ENCODE results near the gene VDAC1.

DNA sequence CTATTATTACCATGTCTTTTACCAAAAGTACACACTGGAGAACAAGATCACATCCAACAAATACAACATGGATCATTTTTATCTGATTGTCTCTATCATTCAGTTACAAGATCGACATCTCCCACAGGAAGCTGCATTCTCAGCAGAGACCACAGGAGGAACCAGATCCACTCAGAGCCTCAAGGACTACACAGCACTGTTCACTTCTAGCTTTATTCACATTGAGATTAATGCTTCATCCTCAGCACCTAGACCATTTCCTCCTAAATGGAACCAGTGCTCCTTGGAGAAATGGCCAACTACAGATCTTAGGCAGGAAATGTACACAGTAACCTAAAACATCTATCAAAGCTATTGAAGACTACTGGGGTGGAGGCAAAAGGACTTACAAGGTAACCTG is 23.1 kb downstream of the VDAC1 start:
- TF ChIP-seq CTCF (IDR thresholded peaks at IDR 0.05; ENCODE audit: poor library complexity) (no peak), EZH2phosphoT487 (IDR thresholded peaks at IDR 0.05; ENCODE audit: low read depth, severe bottlenecking, unreplicated experiment) (no peak), EZH2 (IDR thresholded peaks at IDR 0.05; ENCODE audit: borderline replicate concordance) (no peak)
